Psoas muscle (tissue), 8 donors: ENCODE results near the gene TEX10. TPM values are rescaled to one million over a fixed set of nuclear protein-coding genes. Genes with fewer than 3 reads are reported as not detected.

ENCODE experiments used
- ATAC-seq, 4 donors: fragments of 200-7000 bp; cut with Tn5 transposase; one replicate each; pipeline ENCODE4 v1.9.1; 2020; ENCODE audit warnings: moderate library complexity in 3 of 4, mild to moderate bottlenecking in 2 of 4
- DNase-seq, 2 donors: peaks; one replicate each; pipeline ENCODE4 v3.0.0-alpha.2; 2020
- H3K27ac ChIP-seq: fragments of 200-600 bp; one replicate; pipeline ENCODE4 v1.8.0; 2022
- H3K27me3 ChIP-seq, 3 donors: fragments of 200-600 bp in 1 of 3; one replicate each; pipeline versions ENCODE4 v1.6.1 to v1.8.0; 2013 to 2022; ENCODE audit warnings: low read length in 2 of 3, mild to moderate bottlenecking in 2 of 3, moderate library complexity in 1 of 3; ENCODE audit not compliant: insufficient read depth in 3 of 3
- H3K36me3 ChIP-seq, 2 donors: fragments of 200-600 bp in 1 of 2; one replicate each; pipeline versions ENCODE4 v1.6.1 to v1.8.0; 2013 to 2022; ENCODE audit warnings: low read depth in 1 of 2, mild to moderate bottlenecking in 1 of 2, moderate library complexity in 1 of 2; ENCODE audit not compliant: insufficient read depth in 1 of 2
- H3K4me1 ChIP-seq: fragments of 200-600 bp; one replicate; pipeline ENCODE4 v1.8.0; 2022
- H3K4me3 ChIP-seq: fragments of 200-600 bp; one replicate; pipeline ENCODE4 v1.8.0; 2022; ENCODE audit warnings: mild to moderate bottlenecking
- H3K9me3 ChIP-seq: fragments of 200-600 bp; one replicate; pipeline ENCODE4 v1.8.0; 2022
- WGBS, 3 donors: extraction: QIAGEN DNeasy Blood & Tissue Kit; methylation state at CpG; one replicate each; pipeline versions ENCODE4 v1.1.6 to v1.1.7; 2013; 5-methylcytosine and 5-hydroxymethylcytosine counted together
- intact Hi-C, 2 donors: fragments of 100-400 bp; cut with DNase I; formaldehyde crosslinking; loops; one replicate each; pipeline versions ENCODE4 v1.11.0 to v1.14.2; 2022
- polyA plus RNA-seq, 3 donors: library from polyadenylated mRNA; stranded (reverse); fragments of 200-250 nt; gene quantifications; one replicate each; pipeline ENCODE4 v1.2.3, GENCODE V29; 2013
- total RNA-seq, 4 donors: library from RNA; stranded (reverse); fragmentation: NEBNext Ultra II Directional in 2 of 4; extraction: Animal tissue kit (Norgen Biotek cat#: 25700) in 2 of 4; gene quantifications; one replicate each; pipeline versions ENCODE4 v1.2.1 to v1.2.4, GENCODE V29; 2021 to 2023
- TF ChIP-seq, protein P1 (sequence below): fragments of 200-600 bp; IDR thresholded peaks from one replicate; pipeline ENCODE4 v1.8.0; 2022; ENCODE audit warnings: antibody characterized with exemption
- donor health status: healthy with polysubstance abuse.
- donor health status: DM: no; HTN: no; CAD: no; lungs with moderate emphysema.
- donor health status: Bipolar disorder and iron deficiency.
- donor health status: healthy.
- donor health status: DM: yes; HTN: yes; CAD: no.
- donor health status: DM: no; HTN: no; CAD: no.
- donor health status: DM: no; HTN: no; CAD: no.
- donor health status: DM: yes; HTN: yes; CAD: no.

The TEX10 gene
- total and polyA plus RNA-seq, 7 donors: 9.8 to 23.1 (median 14.5) TPM

DNA sequence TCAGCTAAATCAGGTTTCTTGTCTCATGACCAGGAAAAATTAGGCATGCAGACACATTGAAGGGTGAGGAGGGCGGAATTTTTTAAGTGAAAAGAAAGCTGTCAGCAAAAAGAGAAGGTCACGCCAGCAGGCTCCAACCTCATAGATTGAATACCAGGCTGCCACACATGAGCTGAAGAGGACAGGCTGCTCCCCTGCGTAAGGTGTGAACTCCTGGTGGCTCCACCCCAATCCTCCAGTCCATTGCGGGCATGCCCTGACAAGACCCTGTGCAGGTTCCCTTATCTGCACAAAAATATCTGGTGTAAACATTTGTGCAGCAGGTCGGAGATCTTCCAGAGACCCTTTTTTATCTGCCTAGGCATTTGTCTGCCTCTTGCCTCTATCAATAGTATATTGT is 22.9 kb upstream of the TEX10 start:
- Histone ChIP-seq H3K4me1 (no peaks in the 10 kb centered on the region), H3K36me3 (no peaks in the 10 kb centered on the region), H3K27me3 (no peaks in the 10 kb centered on the region), H3K27ac (no peak overlapping the region), H3K4me3 (no peak overlapping the region), H3K9me3 (peaks cover 5% of the 10 kb centered on the region)
- intact Hi-C loops: no loop called here
- no peak for DNase-seq
- TF ChIP-seq, protein P1, sequence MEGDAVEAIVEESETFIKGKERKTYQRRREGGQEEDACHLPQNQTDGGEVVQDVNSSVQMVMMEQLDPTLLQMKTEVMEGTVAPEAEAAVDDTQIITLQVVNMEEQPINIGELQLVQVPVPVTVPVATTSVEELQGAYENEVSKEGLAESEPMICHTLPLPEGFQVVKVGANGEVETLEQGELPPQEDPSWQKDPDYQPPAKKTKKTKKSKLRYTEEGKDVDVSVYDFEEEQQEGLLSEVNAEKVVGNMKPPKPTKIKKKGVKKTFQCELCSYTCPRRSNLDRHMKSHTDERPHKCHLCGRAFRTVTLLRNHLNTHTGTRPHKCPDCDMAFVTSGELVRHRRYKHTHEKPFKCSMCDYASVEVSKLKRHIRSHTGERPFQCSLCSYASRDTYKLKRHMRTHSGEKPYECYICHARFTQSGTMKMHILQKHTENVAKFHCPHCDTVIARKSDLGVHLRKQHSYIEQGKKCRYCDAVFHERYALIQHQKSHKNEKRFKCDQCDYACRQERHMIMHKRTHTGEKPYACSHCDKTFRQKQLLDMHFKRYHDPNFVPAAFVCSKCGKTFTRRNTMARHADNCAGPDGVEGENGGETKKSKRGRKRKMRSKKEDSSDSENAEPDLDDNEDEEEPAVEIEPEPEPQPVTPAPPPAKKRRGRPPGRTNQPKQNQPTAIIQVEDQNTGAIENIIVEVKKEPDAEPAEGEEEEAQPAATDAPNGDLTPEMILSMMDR: no peak
- 81 to 87% (median 86%) methylated on average over 5 of the region's 5 CpGs for WGBS, 3 donors
- ATAC-seq: no peak

DNA sequence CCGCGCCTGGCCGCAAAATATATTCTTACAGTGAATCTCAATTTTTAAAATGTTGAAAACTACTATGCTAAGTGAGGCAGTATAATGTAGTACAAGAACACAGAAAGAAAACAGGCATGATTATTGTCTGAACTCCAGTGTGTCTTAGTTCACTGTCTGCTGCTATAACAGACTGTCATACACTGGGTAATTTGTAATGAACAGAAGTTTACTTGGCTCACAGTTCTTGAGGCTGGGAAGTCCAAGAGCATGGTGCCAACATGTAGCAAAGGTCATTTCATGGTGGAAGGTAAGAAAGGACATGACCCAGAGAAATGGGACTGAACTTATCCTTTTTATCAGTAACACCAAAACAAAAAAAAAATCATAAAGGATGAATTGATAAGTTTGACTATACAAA is 19.9 kb upstream of the TEX10 start:
- no peaks in the 10 kb centered on the region for H3K27me3 ChIP-seq
- WGBS, 3 donors: 95 to 100% (median 98%) methylated on average over 3 of the region's 3 CpGs
- peaks cover 5% of the 10 kb centered on the region for H3K9me3 ChIP-seq
- DNase-seq: no peak
- ATAC-seq: no peak
- no peaks in the 10 kb centered on the region for H3K36me3 ChIP-seq
- H3K27ac ChIP-seq: no peak overlapping the region
- TF ChIP-seq, protein P1: no peak
- no peak overlapping the region for H3K4me3 ChIP-seq
- intact Hi-C loops: no loop called here
- no peaks in the 10 kb centered on the region for H3K4me1 ChIP-seq

DNA sequence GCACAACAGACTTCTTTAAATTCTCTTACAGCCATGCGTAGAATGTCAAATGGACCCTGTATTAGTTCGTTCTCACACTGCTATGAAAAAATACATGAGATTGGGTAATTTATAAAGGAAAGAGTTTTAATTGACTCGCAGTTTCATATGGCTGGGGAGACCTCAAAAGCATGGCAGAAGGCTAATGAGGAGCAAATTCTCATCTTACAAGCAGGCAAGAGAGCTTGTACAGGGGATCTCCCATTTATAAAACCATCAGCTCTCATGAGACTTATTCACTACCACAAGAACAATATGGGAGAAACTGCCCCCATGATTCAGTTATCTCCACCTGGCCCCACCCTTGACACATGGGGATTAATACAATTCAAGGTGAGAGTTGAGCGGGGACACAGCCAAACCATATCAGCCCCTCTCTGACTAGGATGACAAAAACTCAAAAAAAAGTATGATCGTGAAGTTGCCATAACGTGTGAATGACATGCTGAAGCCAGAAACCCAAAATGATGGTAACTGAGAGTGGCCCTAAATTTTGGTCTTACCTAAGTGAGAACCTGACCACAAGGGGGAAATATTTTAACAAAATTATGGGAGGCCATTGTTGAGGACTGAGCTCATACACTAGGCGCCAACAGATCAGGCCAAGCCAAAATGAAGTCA is 17.5 kb upstream of the TEX10 start:
- no peak overlapping the region for H3K27ac ChIP-seq

DNA sequence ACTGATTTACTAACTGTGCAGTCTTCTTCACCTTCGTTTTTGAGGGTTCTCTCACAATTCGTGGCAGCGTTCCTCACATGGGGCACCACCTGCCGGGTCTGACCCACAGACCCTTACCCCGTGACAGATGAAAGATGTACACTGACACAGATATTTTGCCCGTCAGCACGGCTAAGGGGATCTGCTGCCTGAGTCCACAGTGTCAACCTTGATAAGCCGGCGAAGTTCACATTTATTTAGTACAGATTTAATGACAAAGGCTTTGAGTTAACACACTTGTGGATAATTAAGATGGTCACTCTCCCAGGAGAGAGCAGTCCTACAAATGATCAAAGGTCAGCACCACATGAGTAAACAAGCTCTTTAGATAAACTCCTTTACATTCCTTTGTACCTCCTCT is 15.9 kb upstream of the TEX10 start:
- Histone ChIP-seq H3K27ac (no peak overlapping the region), H3K36me3 (no peaks in the 10 kb centered on the region), H3K27me3 (no peaks in the 10 kb centered on the region), H3K4me3 (no peak overlapping the region), H3K9me3 (no peaks in the 10 kb centered on the region), H3K4me1 (no peaks in the 10 kb centered on the region)
- no peak for DNase-seq
- ATAC-seq: no peak
- 84 to 97% (median 84%) methylated on average over 9 of the region's 9 CpGs for WGBS, 3 donors
- TF ChIP-seq, protein P1: no peak
- intact Hi-C loops: no loop called here

More for the DNA sequence above, 17.5 kb upstream of the TEX10 start:
- DNase-seq: no peak
- Histone ChIP-seq H3K4me3 (no peak overlapping the region), H3K27me3 (no peaks in the 10 kb centered on the region), H3K4me1 (no peaks in the 10 kb centered on the region), H3K9me3 (peaks cover 5% of the 10 kb centered on the region), H3K36me3 (no peaks in the 10 kb centered on the region)
- 95 to 97% (median 97%) methylated on average over 7 of the region's 7 CpGs for WGBS, 3 donors
- TF ChIP-seq, protein P1: no peak
- intact Hi-C loops: no loop called here
- ATAC-seq: no peak

DNA sequence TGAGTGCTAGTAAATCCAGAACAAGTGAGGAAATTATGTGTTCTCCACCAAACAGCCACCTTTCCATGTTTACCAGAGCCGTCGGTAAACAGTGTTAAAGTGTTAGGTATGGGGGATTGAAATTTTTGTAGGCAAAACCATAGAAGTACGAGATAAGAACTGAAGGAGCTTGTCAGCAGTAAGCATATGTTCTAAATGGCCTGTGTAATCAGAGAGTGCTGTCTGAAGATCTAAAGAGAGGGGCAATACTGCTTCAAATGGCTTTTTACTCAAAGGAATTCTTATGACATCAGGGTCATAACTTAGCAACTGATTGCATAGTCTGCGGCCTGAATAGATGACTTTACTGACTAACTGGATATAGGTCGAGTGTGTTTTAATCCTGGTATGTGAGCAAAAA is 13.4 kb upstream of the TEX10 start:
- intact Hi-C loops: no loop called here
- Histone ChIP-seq H3K36me3 (no peaks in the 10 kb centered on the region), H3K4me1 (no peaks in the 10 kb centered on the region), H3K9me3 (no peaks in the 10 kb centered on the region), H3K27ac (no peak overlapping the region), H3K27me3 (no peaks in the 10 kb centered on the region), H3K4me3 (no peak overlapping the region)
- WGBS, 3 donors: 73 to 80% (median 79%) methylated on average over 5 of the region's 5 CpGs
- no peak for ATAC-seq
- DNase-seq: no peak
- TF ChIP-seq, protein P1: no peak
